Uterus (tissue), 4 donors: ENCODE results near the gene CAB39. TPM values are rescaled to one million over a fixed set of nuclear protein-coding genes. Genes with fewer than 3 reads are reported as not detected.

Experiments used
- DNase-seq, 2 donors: peaks; one replicate each; pipeline ENCODE4 v3.0.0-alpha.2; 2019 to 2020
- H3K27ac ChIP-seq, 2 donors: fragments of 200-600 bp; sonication (generic); 1 replicate in 1 of 2; 2 replicates in 1 of 2; pipeline ENCODE4 v1.5.1; 2016 to 2018
- H3K27me3 ChIP-seq, 2 donors: fragments of 200-600 bp; sonication (generic); one replicate each; pipeline ENCODE4 v1.5.1; 2018 to 2019; ENCODE audit warnings: control low read depth in 1 of 2
- H3K36me3 ChIP-seq, 2 donors: fragments of 200-600 bp; sonication (generic); one replicate each; pipeline ENCODE4 v1.5.1; 2019; ENCODE audit warnings: control low read depth in 1 of 2
- H3K4me1 ChIP-seq, 2 donors: fragments of 200-600 bp; sonication (generic); one replicate each; pipeline ENCODE4 v1.5.1; 2018 to 2019; ENCODE audit warnings: control low read depth in 1 of 2
- H3K4me3 ChIP-seq, 2 donors: fragments of 200-600 bp; sonication (generic); 1 replicate in 1 of 2; 2 replicates in 1 of 2; pipeline ENCODE4 v1.5.1; 2018 to 2019; ENCODE audit warnings: mild to moderate bottlenecking in 1 of 2
- H3K9me3 ChIP-seq, 2 donors: fragments of 200-600 bp; sonication (generic); one replicate each; pipeline ENCODE4 v1.5.1; 2019; ENCODE audit warnings: control low read depth in 1 of 2
- POLR2A ChIP-seq, 2 donors: fragments of 450-650 bp; IDR thresholded peaks; one replicate each; pipeline ENCODE4 v1.6.1; 2016; ENCODE audit warnings: antibody characterized with exemption in 2 of 2, mild to moderate bottlenecking in 1 of 2, moderate library complexity in 1 of 2
- intact Hi-C: fragments of 100-400 bp; cut with DNase I; formaldehyde crosslinking; loops from one replicate; pipeline ENCODE4 v1.15.1; 2023; ENCODE audit warnings: low total_unique reads
- total RNA-seq, 4 donors: library from RNA; depleted of rRNA in 3 of 4; stranded (reverse); fragments of >200 nt in 3 of 4; gene quantifications; one replicate each; pipeline versions ENCODE4 v1.1.0 to v1.2.4, GENCODE V29; 2014 to 2023
- TF ChIP-seq, protein P1 (sequence below), 4 experiments: fragments of 200-600 bp in 2 of 4; fragments of 450-650 bp in 2 of 4; sonication (generic) in 2 of 4; IDR thresholded peaks; one replicate each; pipeline ENCODE4 v1.5.1; 2016 to 2019; ENCODE audit warnings: antibody characterized with exemption in 4 of 4, mild to moderate bottlenecking in 2 of 4, moderate library complexity in 1 of 4
- donor health status: DM: yes; HTN: yes; CAD: no.

The CAB39 gene
- total RNA-seq, 4 donors from 2014 or later: 33.6 to 121 (median 78.0) TPM

DNA sequence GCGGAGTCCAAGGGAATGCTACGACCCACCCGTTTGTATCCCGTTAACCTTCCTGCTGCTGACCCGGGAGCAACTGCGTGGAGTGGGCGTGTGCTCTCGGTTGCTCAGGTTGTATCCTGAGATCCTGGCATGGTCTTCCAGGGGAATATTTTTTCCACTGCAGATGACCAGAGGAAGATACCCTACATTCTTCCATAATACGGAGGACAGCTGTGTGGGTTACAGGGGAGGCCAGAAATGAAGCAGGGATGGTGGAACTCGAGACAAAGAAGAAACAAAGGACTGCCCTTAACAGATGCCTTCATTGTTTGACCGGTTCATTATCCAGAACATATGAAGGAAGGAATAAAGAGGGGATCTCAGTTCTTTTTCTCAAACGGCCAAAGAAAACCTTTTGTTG, 39.8 kb upstream of the CAB39 start:
- Histone ChIP-seq H3K4me3 (no peak overlapping the region), H3K27ac (no peak overlapping the region), H3K4me1 (no peaks in the 10 kb centered on the region), H3K9me3 (no peaks in the 10 kb centered on the region), H3K27me3 (no peaks in the 10 kb centered on the region), H3K36me3 (no peaks in the 10 kb centered on the region)
- DNase-seq: no peak
- intact Hi-C loops: no loop called here
- TF ChIP-seq POLR2A (IDR thresholded peaks at IDR 0.05): no peak
- TF ChIP-seq, protein P1, sequence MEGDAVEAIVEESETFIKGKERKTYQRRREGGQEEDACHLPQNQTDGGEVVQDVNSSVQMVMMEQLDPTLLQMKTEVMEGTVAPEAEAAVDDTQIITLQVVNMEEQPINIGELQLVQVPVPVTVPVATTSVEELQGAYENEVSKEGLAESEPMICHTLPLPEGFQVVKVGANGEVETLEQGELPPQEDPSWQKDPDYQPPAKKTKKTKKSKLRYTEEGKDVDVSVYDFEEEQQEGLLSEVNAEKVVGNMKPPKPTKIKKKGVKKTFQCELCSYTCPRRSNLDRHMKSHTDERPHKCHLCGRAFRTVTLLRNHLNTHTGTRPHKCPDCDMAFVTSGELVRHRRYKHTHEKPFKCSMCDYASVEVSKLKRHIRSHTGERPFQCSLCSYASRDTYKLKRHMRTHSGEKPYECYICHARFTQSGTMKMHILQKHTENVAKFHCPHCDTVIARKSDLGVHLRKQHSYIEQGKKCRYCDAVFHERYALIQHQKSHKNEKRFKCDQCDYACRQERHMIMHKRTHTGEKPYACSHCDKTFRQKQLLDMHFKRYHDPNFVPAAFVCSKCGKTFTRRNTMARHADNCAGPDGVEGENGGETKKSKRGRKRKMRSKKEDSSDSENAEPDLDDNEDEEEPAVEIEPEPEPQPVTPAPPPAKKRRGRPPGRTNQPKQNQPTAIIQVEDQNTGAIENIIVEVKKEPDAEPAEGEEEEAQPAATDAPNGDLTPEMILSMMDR (IDR thresholded peaks at IDR 0.05): no peak

DNA sequence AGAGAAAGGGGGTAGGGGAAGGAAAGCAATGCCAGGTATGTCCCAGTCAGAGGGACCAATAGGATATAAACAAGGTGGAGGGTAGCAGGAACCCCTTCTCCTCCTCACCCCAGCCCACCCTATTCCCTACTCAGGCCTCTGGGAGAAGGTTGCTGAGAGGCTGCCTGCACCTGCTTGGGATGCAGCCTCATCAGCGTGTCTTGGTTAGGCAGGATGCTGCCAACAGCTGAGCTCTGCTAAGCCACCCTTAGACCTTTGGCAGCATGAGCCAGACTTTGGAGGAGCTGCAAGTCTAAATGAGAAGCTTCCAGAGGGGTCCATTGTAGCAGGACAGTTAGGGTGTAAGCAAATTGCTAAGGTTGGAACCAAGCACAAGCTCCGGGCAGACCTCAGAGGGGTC, 38.2 kb upstream of the CAB39 start:
- intact Hi-C loops: no loop called here
- Histone ChIP-seq H3K36me3 (no peaks in the 10 kb centered on the region), H3K27ac (no peak overlapping the region), H3K4me1 (no peaks in the 10 kb centered on the region), H3K27me3 (no peaks in the 10 kb centered on the region), H3K4me3 (no peak overlapping the region), H3K9me3 (no peaks in the 10 kb centered on the region)
- no peak for DNase-seq
- TF ChIP-seq, protein P1 (IDR thresholded peaks at IDR 0.05): no peak
- TF ChIP-seq POLR2A (IDR thresholded peaks at IDR 0.05): no peak

DNA sequence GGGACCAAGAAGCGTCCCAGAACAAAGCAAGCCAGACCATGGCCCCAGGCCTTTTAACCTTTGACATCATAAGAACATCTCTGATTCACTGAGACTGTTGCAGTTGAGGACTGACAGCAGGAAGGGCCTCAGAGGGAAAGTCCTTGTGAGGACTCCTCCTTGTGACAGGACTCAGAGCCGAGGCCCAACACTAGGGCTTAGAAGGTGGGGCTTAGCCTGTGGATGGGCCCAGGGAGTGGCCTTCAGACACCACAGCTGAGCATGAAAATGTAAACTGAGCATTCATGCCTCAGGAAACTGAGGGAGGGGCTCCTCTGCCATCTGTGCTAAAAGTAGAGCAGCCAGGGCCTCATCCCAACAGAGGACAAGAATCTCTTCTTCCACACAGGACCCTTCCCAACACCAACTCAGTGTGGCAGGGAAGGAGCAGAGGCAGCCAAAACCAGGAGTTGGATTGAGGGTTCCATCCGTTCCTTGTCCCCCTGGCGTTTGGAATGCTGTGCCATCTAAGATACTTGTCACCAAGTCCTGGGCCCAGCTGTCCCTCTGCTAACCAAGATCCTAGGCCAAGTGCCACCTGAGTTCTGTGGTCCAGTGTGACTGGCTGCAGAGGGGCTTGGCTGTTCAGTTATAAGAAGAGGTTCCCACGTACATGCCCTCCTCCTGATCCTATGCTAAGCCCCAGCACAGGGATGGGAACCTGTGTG, 37.5 kb upstream of the CAB39 start:
- H3K36me3 ChIP-seq: no peaks in the 10 kb centered on the region
- TF ChIP-seq, protein P1 (IDR thresholded peaks at IDR 0.05): no peak
- no peak for TF ChIP-seq POLR2A (IDR thresholded peaks at IDR 0.05)
- H3K4me1 ChIP-seq: no peaks in the 10 kb centered on the region
- H3K27ac ChIP-seq: no peak overlapping the region
- DNase-seq: no peak
- intact Hi-C loops: no loop called here
- no peaks in the 10 kb centered on the region for H3K9me3 ChIP-seq
- H3K27me3 ChIP-seq: no peaks in the 10 kb centered on the region
- H3K4me3 ChIP-seq: no peak overlapping the region

DNA sequence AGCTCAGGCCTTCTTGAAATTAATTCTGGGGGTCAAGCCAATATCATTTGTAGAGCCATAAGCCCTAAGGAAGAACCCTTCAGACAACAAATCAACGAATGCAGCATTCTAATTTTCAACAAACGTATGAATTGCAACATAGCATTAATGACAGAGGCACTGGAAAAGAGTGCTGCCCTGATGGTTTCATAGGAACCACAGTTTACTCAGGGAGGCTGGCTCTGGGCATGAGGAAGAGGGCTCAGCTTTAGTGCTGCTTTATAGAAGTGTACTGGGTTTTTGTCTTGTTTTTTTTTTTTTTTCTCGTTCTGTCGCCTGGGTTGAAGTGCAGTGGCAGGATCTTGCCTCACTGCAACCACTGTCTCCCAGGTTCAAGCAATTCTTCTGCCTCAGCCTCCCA, 36.1 kb upstream of the CAB39 start:
- H3K4me3 ChIP-seq: no peak overlapping the region
- DNase-seq: no peak
- H3K27ac ChIP-seq: no peak overlapping the region
- H3K36me3 ChIP-seq: no peaks in the 10 kb centered on the region
- no peaks in the 10 kb centered on the region for H3K4me1 ChIP-seq
- H3K9me3 ChIP-seq: no peaks in the 10 kb centered on the region
- TF ChIP-seq, protein P1 (IDR thresholded peaks at IDR 0.05): no peak
- no peak for TF ChIP-seq POLR2A (IDR thresholded peaks at IDR 0.05)
- intact Hi-C loops: no loop called here
- H3K27me3 ChIP-seq: no peaks in the 10 kb centered on the region

DNA sequence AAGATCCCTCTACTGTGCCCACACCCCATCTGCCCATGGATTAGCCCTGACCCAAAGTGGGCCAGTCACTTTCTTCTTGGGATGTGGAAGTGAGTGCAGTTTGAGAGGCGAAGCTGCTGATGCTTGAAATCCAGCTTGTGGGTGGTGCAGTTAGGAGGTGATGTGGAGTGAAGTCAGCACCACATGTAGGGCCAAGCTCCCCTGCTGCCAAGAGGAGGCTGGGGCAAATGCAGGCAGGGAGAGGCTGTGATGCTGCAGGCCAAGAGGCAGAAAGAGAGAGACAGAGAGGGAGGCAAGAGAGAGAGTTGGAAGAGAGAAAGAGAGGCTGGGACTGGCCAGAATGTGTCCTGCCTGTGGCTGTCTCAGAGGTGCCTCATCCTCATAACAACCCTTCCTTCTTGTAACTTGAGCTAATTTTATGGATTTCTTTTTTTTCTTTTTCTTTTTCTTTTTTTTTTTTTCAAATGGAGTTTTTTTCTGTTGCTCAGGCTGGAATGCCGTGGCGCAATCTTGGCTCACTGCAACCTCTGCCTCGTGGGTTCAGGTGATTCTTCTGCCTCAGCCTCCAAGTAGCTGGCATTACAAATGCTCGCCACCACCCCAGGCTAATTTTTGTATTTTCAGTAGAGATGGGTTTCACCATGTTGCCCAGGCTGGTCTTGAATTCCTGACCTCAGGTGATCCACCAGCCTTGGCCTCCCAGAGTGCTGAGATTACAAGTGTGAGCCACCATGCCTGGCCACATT, 35.3 kb upstream of the CAB39 start:
- no peaks in the 10 kb centered on the region for H3K27me3 ChIP-seq
- TF ChIP-seq, protein P1 (IDR thresholded peaks at IDR 0.05): no peak
- TF ChIP-seq POLR2A (IDR thresholded peaks at IDR 0.05): no peak
- no peaks in the 10 kb centered on the region for H3K4me1 ChIP-seq
- no peaks in the 10 kb centered on the region for H3K9me3 ChIP-seq
- H3K27ac ChIP-seq: no peak overlapping the region
- intact Hi-C loops: no loop called here
- no peak overlapping the region for H3K4me3 ChIP-seq
- DNase-seq: no peak
- no peaks in the 10 kb centered on the region for H3K36me3 ChIP-seq
